ENCODE results near the gene WRAP73. TPM values are rescaled to one million over a fixed set of nuclear protein-coding genes. Genes with fewer than 3 reads are reported as not detected.

The WRAP73 gene
- total RNA-seq, 1 experiment from 2014 or later = 25.3 TPM

DNA sequence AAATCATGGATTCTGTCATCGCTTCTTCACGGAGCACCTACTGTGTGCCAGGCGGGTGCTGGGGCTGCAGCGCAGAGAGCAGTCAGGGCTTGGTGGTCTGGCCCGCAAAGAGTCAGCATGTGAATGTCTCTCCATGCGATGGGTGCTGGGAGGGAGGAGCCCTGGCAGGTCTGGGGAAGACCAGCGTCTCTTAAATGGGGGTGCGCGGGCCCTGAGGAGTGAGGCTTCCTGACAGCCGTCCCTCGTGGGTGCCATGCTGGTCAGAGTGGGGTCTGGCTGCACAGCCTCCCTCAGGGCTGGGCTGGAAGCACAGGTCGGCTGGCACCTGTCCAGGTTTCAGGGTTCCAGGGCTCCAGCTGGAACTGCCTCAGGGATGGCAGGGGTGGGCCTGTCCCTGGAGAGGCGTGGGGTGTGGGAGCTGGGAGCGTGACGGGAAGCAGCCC lies 20.9 kb upstream of the WRAP73 start:
- Mint-ChIP-seq H3K4me3 (ENCODE audit: unreplicated experiment) (no peak overlapping the region), H3K36me3 (ENCODE audit: insufficient read depth, unreplicated experiment) (no peaks in the 10 kb centered on the region), H3K9me3 (ENCODE audit: unreplicated experiment) (no peaks in the 10 kb centered on the region), H3K27ac (ENCODE audit: low read depth, unreplicated experiment) (no peak overlapping the region), H3K4me1 (ENCODE audit: insufficient read depth, unreplicated experiment) (peaks cover 20% of the 10 kb centered on the region), H3K27me3 (ENCODE audit: insufficient read depth, unreplicated experiment) (no peaks in the 10 kb centered on the region)
- intact Hi-C loops (cut with micrococcal nuclease) = no loop called here
- ChIA-PET CTCF (interaction anchor here (0.7 kb wide), 1 partner anchor 27 kb away, joined by 3 read pairs; no protein-coding TSS in a partner anchor), POLR2A (no interaction called here)
- TF ChIP-seq CTCF (IDR thresholded peaks at IDR 0.05; ENCODE audit: unreplicated experiment) = no peak
- no peak for DNase-seq (ENCODE audit: unreplicated experiment)
- BruUV-seq (replicated peaks) = no TSS peak

DNA sequence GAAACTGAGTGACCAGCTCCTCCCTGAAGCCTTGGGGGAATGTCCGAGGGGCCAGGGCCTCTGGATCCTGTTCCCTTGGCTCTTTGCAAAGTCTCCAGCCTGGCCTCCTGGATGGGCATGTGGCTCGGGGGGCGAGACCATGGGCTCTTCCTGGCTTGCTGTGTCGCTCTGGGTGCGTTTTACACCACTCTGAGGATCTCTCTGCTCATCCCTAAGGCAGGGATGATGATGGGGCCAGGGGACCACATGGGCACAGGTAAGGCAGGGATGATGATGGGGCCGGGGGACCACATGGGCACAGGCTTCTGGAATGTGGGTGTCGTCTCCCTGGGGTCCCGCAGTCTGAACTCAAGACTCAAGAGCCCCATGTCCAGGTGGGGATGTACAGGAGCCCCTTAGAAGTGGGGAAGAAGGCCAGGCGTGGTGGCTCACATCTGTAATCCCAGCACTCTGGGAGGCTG lies 20.1 kb upstream of the WRAP73 start:
- ChIA-PET POLR2A (interaction anchor here (0.6 to 0.7 kb wide), 2 partner anchors 201 to 217 kb away, joined by 3 to 4 read pairs; no protein-coding TSS in a partner anchor), CTCF (interaction anchor here (0.6 to 0.9 kb wide), 2 partner anchors 11 to 30 kb away, joined by 3 to 5 read pairs; no protein-coding TSS in a partner anchor)
- H3K27ac Mint-ChIP-seq (ENCODE audit: low read depth, unreplicated experiment) = peak overlapping the region; percentile 46
- H3K4me1 Mint-ChIP-seq (ENCODE audit: insufficient read depth, unreplicated experiment) = peaks cover 20% of the 10 kb centered on the region
- no TSS peak for BruUV-seq (replicated peaks)
- TF ChIP-seq CTCF (IDR thresholded peaks at IDR 0.05; ENCODE audit: unreplicated experiment) = no peak
- no peaks in the 10 kb centered on the region for H3K27me3 Mint-ChIP-seq (ENCODE audit: insufficient read depth, unreplicated experiment)
- no peaks in the 10 kb centered on the region for H3K9me3 Mint-ChIP-seq (ENCODE audit: unreplicated experiment)
- H3K36me3 Mint-ChIP-seq (ENCODE audit: insufficient read depth, unreplicated experiment) = no peaks in the 10 kb centered on the region
- no peak overlapping the region for H3K4me3 Mint-ChIP-seq (ENCODE audit: unreplicated experiment)
- intact Hi-C loops (cut with micrococcal nuclease) = no loop called here
- no peak for DNase-seq (ENCODE audit: unreplicated experiment)

DNA sequence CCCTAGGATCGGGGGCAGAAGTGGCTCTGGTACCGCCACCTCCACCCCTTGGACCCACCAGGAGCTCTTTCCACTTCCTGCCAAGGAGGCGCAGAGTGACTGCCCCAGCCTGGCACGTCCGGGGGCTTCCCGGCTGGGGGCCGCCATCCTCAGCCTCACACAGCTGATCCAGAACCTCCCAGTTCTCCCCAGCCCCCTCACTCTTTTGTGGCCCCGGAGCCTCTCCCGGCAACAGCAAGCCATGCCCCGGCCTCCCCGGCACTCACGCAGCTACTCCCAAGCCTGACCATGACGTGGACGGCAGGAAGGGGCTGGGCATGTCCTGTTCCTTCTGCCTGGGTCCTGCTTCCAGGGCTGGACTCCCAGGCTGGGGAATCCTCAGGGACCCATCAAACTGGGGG lies 19.5 kb upstream of the WRAP73 start:
- Mint-ChIP-seq H3K27me3 (ENCODE audit: insufficient read depth, unreplicated experiment) (no peaks in the 10 kb centered on the region), H3K4me3 (ENCODE audit: unreplicated experiment) (no peak overlapping the region), H3K9me3 (ENCODE audit: unreplicated experiment) (no peaks in the 10 kb centered on the region), H3K27ac (ENCODE audit: low read depth, unreplicated experiment) (peak overlapping the region; percentile 46), H3K4me1 (ENCODE audit: insufficient read depth, unreplicated experiment) (peaks cover 20% of the 10 kb centered on the region), H3K36me3 (ENCODE audit: insufficient read depth, unreplicated experiment) (no peaks in the 10 kb centered on the region)
- no peak for TF ChIP-seq CTCF (IDR thresholded peaks at IDR 0.05; ENCODE audit: unreplicated experiment)
- ChIA-PET POLR2A (interaction anchor here (0.6 to 1.6 kb wide), 6 partner anchors 16 to 201 kb away, joined by 3 to 14 read pairs (median 5); partner anchors contain the start of gene LRRC47), CTCF (interaction anchor here (0.6 to 1.2 kb wide), 3 partner anchors 11 to 50 kb away, joined by 3 to 5 read pairs (median 4); no protein-coding TSS in a partner anchor)
- no peak for DNase-seq (ENCODE audit: unreplicated experiment)
- intact Hi-C loops (cut with micrococcal nuclease) = no loop called here
- no TSS peak for BruUV-seq (replicated peaks)

DNA sequence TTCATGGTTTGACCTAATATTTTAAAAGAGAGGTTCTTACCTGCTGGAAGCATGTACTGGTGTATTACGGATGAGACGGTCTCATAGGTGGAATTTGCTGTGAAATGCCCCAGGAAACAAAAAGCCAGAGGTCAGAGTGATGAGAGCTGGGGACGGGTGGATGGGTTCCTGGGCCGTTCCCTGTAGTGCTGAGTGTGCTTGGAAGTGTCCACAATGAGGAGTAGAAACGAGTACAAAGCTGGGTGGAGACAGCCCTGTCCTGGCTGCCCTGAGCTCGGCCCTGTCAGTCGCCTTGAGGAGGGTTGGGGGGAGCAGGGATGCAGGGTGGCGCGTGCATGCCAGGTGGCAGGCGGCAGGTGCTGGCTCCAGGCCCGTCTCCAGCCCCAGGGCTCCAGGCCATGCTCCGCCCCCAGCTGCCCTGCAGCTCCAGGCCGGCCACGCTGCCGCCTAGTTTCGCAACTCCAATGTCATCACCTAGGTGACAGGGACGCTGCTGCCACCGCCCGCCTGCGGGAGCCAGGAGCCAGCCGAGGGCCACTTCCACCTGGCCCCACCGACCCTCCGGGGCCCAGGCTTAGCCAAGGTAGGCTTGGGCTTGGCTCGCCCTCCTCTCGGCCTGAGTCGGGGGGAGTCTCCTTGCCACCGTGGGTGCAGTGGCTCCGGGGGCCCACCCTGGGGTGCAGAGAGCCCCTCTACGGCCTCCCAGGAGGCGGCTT lies 18.8 kb upstream of the WRAP73 start:
- POLR2A ChIA-PET = interaction anchor here (0.7 to 1.6 kb wide), 7 partner anchors 16 to 127 kb away, joined by 3 to 14 read pairs (median 5); partner anchors contain the start of gene LRRC47
- Mint-ChIP-seq H3K27ac (ENCODE audit: low read depth, unreplicated experiment) (no peak overlapping the region), H3K4me1 (ENCODE audit: insufficient read depth, unreplicated experiment) (peaks cover 20% of the 10 kb centered on the region), H3K9me3 (ENCODE audit: unreplicated experiment) (no peaks in the 10 kb centered on the region), H3K4me3 (ENCODE audit: unreplicated experiment) (peak overlapping the region; percentile 15), H3K27me3 (ENCODE audit: insufficient read depth, unreplicated experiment) (no peaks in the 10 kb centered on the region), H3K36me3 (ENCODE audit: insufficient read depth, unreplicated experiment) (no peaks in the 10 kb centered on the region)
- peak; percentile 63 for DNase-seq (ENCODE audit: unreplicated experiment)
- intact Hi-C loops (cut with micrococcal nuclease) = no loop called here
- no peak for TF ChIP-seq CTCF (IDR thresholded peaks at IDR 0.05; ENCODE audit: unreplicated experiment)
- CTCF ChIA-PET = interaction anchor here (0.6 to 1.8 kb wide), 4 partner anchors 12 to 56 kb away, joined by 3 to 11 read pairs (median 4); no protein-coding TSS in a partner anchor
- no TSS peak for BruUV-seq (replicated peaks)
